ENCODE results near the gene SASH3.

Gene SASH3

GRCh38 chrX:129787336-129788055 lies 7.7 kb downstream of the SASH3 start:
- TF ChIP-seq ZFX (IDR thresholded peaks at IDR 0.05), result no peak
- TF ChIP-seq, protein P1, sequence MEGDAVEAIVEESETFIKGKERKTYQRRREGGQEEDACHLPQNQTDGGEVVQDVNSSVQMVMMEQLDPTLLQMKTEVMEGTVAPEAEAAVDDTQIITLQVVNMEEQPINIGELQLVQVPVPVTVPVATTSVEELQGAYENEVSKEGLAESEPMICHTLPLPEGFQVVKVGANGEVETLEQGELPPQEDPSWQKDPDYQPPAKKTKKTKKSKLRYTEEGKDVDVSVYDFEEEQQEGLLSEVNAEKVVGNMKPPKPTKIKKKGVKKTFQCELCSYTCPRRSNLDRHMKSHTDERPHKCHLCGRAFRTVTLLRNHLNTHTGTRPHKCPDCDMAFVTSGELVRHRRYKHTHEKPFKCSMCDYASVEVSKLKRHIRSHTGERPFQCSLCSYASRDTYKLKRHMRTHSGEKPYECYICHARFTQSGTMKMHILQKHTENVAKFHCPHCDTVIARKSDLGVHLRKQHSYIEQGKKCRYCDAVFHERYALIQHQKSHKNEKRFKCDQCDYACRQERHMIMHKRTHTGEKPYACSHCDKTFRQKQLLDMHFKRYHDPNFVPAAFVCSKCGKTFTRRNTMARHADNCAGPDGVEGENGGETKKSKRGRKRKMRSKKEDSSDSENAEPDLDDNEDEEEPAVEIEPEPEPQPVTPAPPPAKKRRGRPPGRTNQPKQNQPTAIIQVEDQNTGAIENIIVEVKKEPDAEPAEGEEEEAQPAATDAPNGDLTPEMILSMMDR (conservative IDR thresholded peaks at IDR 0.05), result no peak
- no peak overlapping the region for H3K27ac ChIP-seq

GRCh38 chrX:129788527-129788926 lies 8.8 kb downstream of the SASH3 start:
- TF ChIP-seq ZFX (IDR thresholded peaks at IDR 0.05), result no peak
- TF ChIP-seq, protein P1 (conservative IDR thresholded peaks at IDR 0.05), result no peak
- H3K27ac ChIP-seq, result no peak overlapping the region

GRCh38 chrX:129790146-129790545 lies 10.4 kb downstream of the SASH3 start:
- TF ChIP-seq, protein P1 (conservative IDR thresholded peaks at IDR 0.05), result no peak
- no peak for TF ChIP-seq ZFX (IDR thresholded peaks at IDR 0.05)
- no peak overlapping the region for H3K27ac ChIP-seq

DNA sequence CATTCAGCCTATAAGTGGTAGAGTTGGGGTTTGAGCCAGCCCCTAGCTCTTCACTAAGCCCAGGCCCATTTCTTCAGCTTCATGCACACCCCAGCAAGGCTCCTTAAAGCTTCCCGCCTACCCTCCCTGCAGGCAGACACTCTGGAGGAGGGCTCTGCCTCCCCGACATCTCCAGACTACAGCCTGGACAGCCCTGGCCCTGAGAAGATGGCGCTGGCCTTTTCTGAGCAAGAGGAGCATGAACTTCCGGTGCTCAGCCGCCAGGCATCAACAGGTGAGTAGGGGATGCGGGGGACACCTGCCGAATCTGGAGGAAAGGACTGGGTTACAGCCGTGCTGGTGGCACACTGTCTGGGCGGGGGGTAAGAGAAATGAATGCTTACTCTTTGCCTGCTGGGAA lies 11.1 kb downstream of the SASH3 start:
- no peak overlapping the region for H3K27ac ChIP-seq

DNA sequence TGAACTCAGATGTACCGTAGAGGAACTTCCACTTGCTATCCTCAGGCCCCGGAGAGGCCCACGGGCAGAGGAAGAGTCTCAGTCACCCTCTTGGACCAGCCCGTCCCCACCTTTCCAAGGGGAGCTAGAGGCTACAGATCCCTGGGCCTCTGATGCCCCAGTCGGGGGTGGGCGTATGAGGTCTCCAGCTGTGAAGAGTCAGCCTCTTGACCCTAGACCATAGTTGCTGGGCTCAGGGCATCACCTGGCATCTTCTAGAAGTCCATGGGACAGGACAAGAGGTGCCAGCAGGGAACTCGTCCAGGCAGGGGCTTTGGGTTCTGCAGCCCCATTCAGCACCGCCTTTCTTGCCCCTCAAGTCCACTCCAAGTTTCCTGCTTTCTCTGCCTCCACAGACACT lies 11.6 kb downstream of the SASH3 start:
- H3K27ac ChIP-seq, result no peak overlapping the region
- TF ChIP-seq, protein P1 (conservative IDR thresholded peaks at IDR 0.05), result no peak
- TF ChIP-seq ZFX (IDR thresholded peaks at IDR 0.05), result no peak

More for the DNA sequence above, 11.1 kb downstream of the SASH3 start:
- TF ChIP-seq ZFX (IDR thresholded peaks at IDR 0.05), result no peak
- TF ChIP-seq, protein P1 (conservative IDR thresholded peaks at IDR 0.05), result no peak

- TF ChIP-seq, protein P1 (conservative IDR thresholded peaks at IDR 0.05), result no peak
- no peak for TF ChIP-seq ZFX (IDR thresholded peaks at IDR 0.05)
- no peak overlapping the region for H3K27ac ChIP-seq
These were observed 12.3 kb downstream of the SASH3 start for GRCh38 chrX:129791961-129792570.

DNA sequence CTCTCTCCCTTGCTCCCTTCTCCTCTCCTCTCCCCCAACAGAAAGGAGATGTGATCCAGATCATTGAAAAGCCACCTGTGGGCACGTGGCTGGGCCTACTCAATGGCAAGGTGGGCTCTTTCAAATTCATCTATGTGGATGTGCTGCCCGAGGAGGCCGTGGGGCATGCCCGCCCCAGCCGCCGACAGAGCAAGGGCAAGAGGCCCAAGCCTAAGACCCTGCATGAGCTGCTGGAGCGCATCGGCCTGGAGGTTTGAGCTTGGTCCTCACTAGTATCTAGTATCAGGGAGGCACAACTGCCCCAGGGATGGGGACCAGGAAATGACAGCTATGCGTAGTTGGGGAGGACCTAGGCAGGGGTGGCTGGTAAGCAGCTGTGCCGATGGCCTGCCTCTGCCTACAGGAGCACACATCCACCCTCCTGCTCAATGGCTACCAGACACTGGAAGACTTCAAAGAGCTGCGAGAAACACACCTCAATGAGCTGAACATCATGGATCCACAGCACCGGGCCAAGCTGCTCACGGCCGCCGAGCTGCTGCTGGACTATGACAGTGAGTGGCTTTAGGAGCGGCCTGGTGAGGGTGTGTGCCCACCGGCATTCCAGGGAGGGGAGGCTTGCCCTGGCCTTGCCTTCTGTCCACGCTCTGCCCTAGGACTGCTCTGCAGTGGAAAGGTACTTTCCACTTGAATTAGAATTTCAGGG lies 13.0 kb downstream of the SASH3 start:
- TF ChIP-seq, protein P1 (conservative IDR thresholded peaks at IDR 0.05), result no peak
- TF ChIP-seq ZFX (IDR thresholded peaks at IDR 0.05), result no peak
- H3K27ac ChIP-seq, result no peak overlapping the region

Measured in C4-2B (cell line).